K562 (cell line): ENCODE results near the gene IGF2BP3. TPM values are rescaled to one million over a fixed set of nuclear protein-coding genes. Genes with fewer than 3 reads are reported as not detected.

ENCODE experiments used
- ATAC-seq: fragments of 200-7000 bp; cut with Tn5 transposase; 3 replicates; pipeline ENCODE4 v1.9.1; 2020; ENCODE audit warnings: moderate library complexity
- BruUV-seq: library from RNA; stranded (reverse); fragments of 400-500 nt; replicated peaks from 2 replicates; lab custom pipeline; 2021; lab: Mats Ljungman, UMichigan
- CTCF ChIA-PET: fragments of 300-600 bp; formaldehyde crosslinking; extraction: SDS; loops from one replicate; lab custom pipeline; 2021; ENCODE audit warnings: low intra/inter-chr PET ratio; lab: Yijun Ruan, JAX
- POLR2A ChIA-PET: fragments of 300-600, 350-650 bp; sonication (Branson Sonifier 250); formaldehyde crosslinking; extraction: SDS; loops from one replicate; lab custom pipeline; 2021; ENCODE audit warnings: antibody characterized with exemption, inconsistent platforms; lab: Yijun Ruan, JAX
- DNase-seq, 4 experiments: peaks; one replicate each; pipeline versions ENCODE4 v3.0.0 to v3.0.0-alpha.2; 2011 to 2018; ENCODE audit warnings: low spot score in 3 of 4, mixed read lengths in 3 of 4; ENCODE audit errors: extremely low read depth in 1 of 4
- FAIRE-seq: peaks from 2 replicates; lab custom pipeline; 2011; peaks lifted over from hg19 to GRCh38; lab: Jason Lieb, UNC
- H2AFZ ChIP-seq: 2 replicates; pipeline ENCODE4 v1.6.0; 2011; ENCODE audit warnings: low read depth, low read length, control low read depth, inconsistent platforms
- H3K27ac ChIP-seq: fragments of 200-600 bp; 3 replicates; pipeline ENCODE4 v1.8.0; 2011; ENCODE audit warnings: low read depth, mild to moderate bottlenecking, control low read depth, inconsistent platforms, low read length, moderate library complexity, mixed read lengths; ENCODE audit errors: extremely low read depth
- H3K27me3 ChIP-seq, 2 experiments: fragments of 300-600 bp in 1 of 2; 2 replicates in 1 of 2; 3 replicates in 1 of 2; pipeline versions ENCODE4 v1.6.0 to v1.8.0; 2011; ENCODE audit warnings: inconsistent platforms in 2 of 2, low read length in 2 of 2, mild to moderate bottlenecking in 1 of 2, mixed read lengths in 1 of 2, moderate library complexity in 1 of 2; ENCODE audit not compliant: control insufficient read depth in 2 of 2, insufficient read depth in 2 of 2
- H3K36me3 ChIP-seq: fragments of 300-600 bp; 3 replicates; pipeline ENCODE4 v1.8.0; 2011; ENCODE audit warnings: mild to moderate bottlenecking, low read length, inconsistent platforms; ENCODE audit not compliant: control insufficient read depth, insufficient read depth
- H3K4me1 ChIP-seq, 2 experiments: fragments of 200-600 bp in 1 of 2; replicated peaks in 1 of 2; 2 replicates in 1 of 2; 3 replicates in 1 of 2; pipeline versions ENCODE4 v1.5.1 to v1.8.0; 2011; ENCODE audit warnings: inconsistent platforms in 2 of 2, low read length in 2 of 2, mild to moderate bottlenecking in 1 of 2, mixed read lengths in 1 of 2, moderate library complexity in 1 of 2; ENCODE audit not compliant: control insufficient read depth in 2 of 2, insufficient read depth in 2 of 2
- H3K4me2 ChIP-seq: 2 replicates; pipeline ENCODE4 v1.6.1; 2011; ENCODE audit warnings: low read length, control low read depth, inconsistent platforms, mixed read lengths; ENCODE audit not compliant: insufficient read depth
- H3K4me3 ChIP-seq: fragments of 200-600 bp; sonication (generic), shearing (Covaris generic); 2 replicates; pipeline ENCODE4 v1.5.1; 2016; ENCODE audit warnings: control low read depth, inconsistent platforms
- H3K79me2 ChIP-seq: fragments of 200-600 bp; 3 replicates; pipeline ENCODE4 v1.8.0; 2011; ENCODE audit warnings: low read length, inconsistent platforms; ENCODE audit not compliant: control insufficient read depth, insufficient read depth
- H3K9ac ChIP-seq, 2 experiments: 2 replicates each; pipeline versions ENCODE4 v1.6.0 to v1.6.1; 2011; ENCODE audit warnings: low read depth in 2 of 2, low read length in 2 of 2, control low read depth in 1 of 2, inconsistent platforms in 1 of 2, mild to moderate bottlenecking in 1 of 2, mixed read lengths in 1 of 2; ENCODE audit not compliant: insufficient read depth in 1 of 2
- H3K9me1 ChIP-seq: one replicate; pipeline ENCODE4 v1.6.0; 2011; ENCODE audit warnings: inconsistent platforms, mild to moderate bottlenecking, low read length, moderate library complexity; ENCODE audit not compliant: control insufficient read depth, insufficient read depth
- H3K9me3 ChIP-seq: replicated peaks from 2 replicates; pipeline ENCODE4 v1.5.1; 2011; ENCODE audit warnings: low read depth, low read length, inconsistent platforms; ENCODE audit not compliant: control insufficient read depth, insufficient read depth
- H4K20me1 ChIP-seq: replicated peaks from 2 replicates; pipeline ENCODE4 v1.6.1; 2011; ENCODE audit warnings: low read length, inconsistent platforms, mixed read lengths; ENCODE audit not compliant: control insufficient read depth, insufficient read depth
- ILF3 ChIP-seq: fragments of 450-650 bp; IDR thresholded peaks from 2 replicates; pipeline ENCODE4 v1.6.1; 2018; ENCODE audit warnings: antibody characterized with exemption, mild to moderate bottlenecking, moderate library complexity, borderline replicate concordance
- KLF16 ChIP-seq: IDR thresholded peaks from 2 replicates; pipeline ENCODE4 v1.6.1; 2016; ENCODE audit warnings: antibody characterized with exemption
- TBP ChIP-seq: optimal IDR thresholded peaks from 2 replicates; pipeline ENCODE3; 2011; ENCODE audit warnings: low read depth, low read length, improper control_type of control experiment
- ZBTB49 ChIP-seq: sonication (generic); formaldehyde crosslinking; IDR thresholded peaks from 2 replicates; pipeline ENCODE4 v1.8.0; 2022; ENCODE audit warnings: missing genetic modification reagents, mild to moderate bottlenecking, borderline replicate concordance
- ZNF253 ChIP-seq: fragments of 250-450 bp; sonication (Bioruptor Pico); conservative IDR thresholded peaks from 2 replicates; pipeline ENCODE4 v1.6.1; 2021; ENCODE audit warnings: mild to moderate bottlenecking
- ZNF584 ChIP-seq: fragments of 200-800 bp; sonication (Bioruptor generic); IDR thresholded peaks from 2 replicates; pipeline ENCODE4 v1.6.1; 2016; ENCODE audit warnings: low read depth, mild to moderate bottlenecking, missing genetic modification characterization, missing compliant biosample characterization
- WGBS: fragments of 100-300 bp; shearing (Covaris generic); methylation state at CpG from one replicate; pipeline ENCODE4 v1.1.6; 2016; ENCODE audit warnings: low coverage, mixed read lengths; ENCODE audit not compliant: insufficient coverage; ENCODE audit errors: missing lambda C conversion rate; 5-methylcytosine and 5-hydroxymethylcytosine counted together
- in situ Hi-C: fragments of 300-500 bp; cut with MboI; formaldehyde crosslinking; loops from 4 replicates; pipeline ENCODE4 v1.15.0; 2018; ENCODE audit warnings: inconsistent platforms, mixed read lengths
- intact Hi-C: fragments of 100-400 bp; cut with micrococcal nuclease; formaldehyde crosslinking; loops from 2 replicates; pipeline ENCODE4 v1.14.2; 2022
- polyA plus RNA-seq, 8 experiments: library from polyadenylated mRNA; depleted of rRNA in 4 of 8; stranded (reverse) in 5 of 8; unstranded in 3 of 8; fragments of >200 nt; fragmentation: Nextera tagmentation in 2 of 8; fragmentation: Illumina TruSeq in 1 of 8; extraction: Ambion mirVana in 2 of 8; extraction: Trizol in 1 of 8; gene quantifications; 2 replicates each; pipeline versions ENCODE4 v1.2.1 to v1.2.3, GENCODE V29; 2011 to 2014; ENCODE audit warnings: inconsistent platforms in 1 of 8, missing spikeins in 1 of 8
- total RNA-seq, 7 experiments: library from RNA; depleted of rRNA in 6 of 7; stranded (reverse); fragments of >200 nt in 6 of 7; fragmentation: Illumina TruSeq in 2 of 7; extraction: Trizol in 2 of 7; gene quantifications; 2 replicates each; pipeline versions ENCODE4 v1.2.1 to v1.2.3, GENCODE V29; 2011 to 2021; ENCODE audit warnings: low replicate concordance in 1 of 7
- TF ChIP-seq, protein P1 (sequence below), 3 experiments: fragments of 200-800 bp in 1 of 3; fragments of 250-450 bp in 1 of 3; fragments of 450-650 bp in 1 of 3; sonication (Bioruptor Pico) in 1 of 3; sonication (Bioruptor generic) in 1 of 3; formaldehyde crosslinking in 1 of 3; IDR thresholded peaks; 2 replicates each; pipeline versions ENCODE4 v1.6.1 to v1.8.0; 2016 to 2022; ENCODE audit warnings: mild to moderate bottlenecking in 2 of 3, missing genetic modification characterization in 2 of 3, missing compliant biosample characterization in 1 of 3, moderate library complexity in 1 of 3
- TF ChIP-seq, protein P2 (sequence below): fragments of 450-650 bp; IDR thresholded peaks from 2 replicates; pipeline ENCODE4 v1.6.1; 2017; ENCODE audit warnings: antibody characterized with exemption, mild to moderate bottlenecking

The IGF2BP3 gene
- total and polyA plus RNA-seq, 9 of the 15 experiments (the other 6 are each of a cell fraction or from before 2014, with no cell fraction given): 8.4 to 88.1 (median 61.2) TPM

GRCh38 chr7:23373151-23374004 lies 96.9 kb downstream of the IGF2BP3 start (continued):
- TF ChIP-seq, protein P1, sequence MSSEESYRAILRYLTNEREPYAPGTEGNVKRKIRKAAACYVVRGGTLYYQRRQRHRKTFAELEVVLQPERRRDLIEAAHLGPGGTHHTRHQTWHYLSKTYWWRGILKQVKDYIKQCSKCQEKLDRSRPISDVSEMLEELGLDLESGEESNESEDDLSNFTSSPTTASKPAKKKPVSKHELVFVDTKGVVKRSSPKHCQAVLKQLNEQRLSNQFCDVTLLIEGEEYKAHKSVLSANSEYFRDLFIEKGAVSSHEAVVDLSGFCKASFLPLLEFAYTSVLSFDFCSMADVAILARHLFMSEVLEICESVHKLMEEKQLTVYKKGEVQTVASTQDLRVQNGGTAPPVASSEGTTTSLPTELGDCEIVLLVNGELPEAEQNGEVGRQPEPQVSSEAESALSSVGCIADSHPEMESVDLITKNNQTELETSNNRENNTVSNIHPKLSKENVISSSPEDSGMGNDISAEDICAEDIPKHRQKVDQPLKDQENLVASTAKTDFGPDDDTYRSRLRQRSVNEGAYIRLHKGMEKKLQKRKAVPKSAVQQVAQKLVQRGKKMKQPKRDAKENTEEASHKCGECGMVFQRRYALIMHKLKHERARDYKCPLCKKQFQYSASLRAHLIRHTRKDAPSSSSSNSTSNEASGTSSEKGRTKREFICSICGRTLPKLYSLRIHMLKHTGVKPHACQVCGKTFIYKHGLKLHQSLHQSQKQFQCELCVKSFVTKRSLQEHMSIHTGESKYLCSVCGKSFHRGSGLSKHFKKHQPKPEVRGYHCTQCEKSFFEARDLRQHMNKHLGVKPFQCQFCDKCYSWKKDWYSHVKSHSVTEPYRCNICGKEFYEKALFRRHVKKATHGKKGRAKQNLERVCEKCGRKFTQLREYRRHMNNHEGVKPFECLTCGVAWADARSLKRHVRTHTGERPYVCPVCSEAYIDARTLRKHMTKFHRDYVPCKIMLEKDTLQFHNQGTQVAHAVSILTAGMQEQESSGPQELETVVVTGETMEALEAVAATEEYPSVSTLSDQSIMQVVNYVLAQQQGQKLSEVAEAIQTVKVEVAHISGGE (CRISPR knock-in tag; IDR thresholded peaks at IDR 0.05): no peak
- no peak for TF ChIP-seq ZNF584
- TF ChIP-seq KLF16: no peak
- TF ChIP-seq ILF3: no peak

DNA sequence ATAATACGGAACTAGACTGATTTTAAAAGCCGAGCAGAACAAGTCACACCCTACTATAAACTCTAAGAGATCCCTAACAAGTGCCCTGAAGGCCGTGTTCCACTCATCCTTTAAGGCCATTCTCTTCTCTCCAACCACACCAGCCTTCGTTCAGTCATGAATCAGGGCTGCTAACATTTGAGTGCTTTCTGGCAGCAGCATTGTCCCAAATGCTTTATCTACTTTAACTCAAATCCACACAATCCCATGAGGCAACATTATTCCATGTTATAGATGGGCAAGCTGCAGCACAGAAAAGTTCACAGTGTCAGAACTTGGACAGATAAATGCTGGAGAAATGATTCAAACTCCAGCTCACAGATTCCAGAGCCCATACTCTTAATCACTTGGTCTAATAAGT lies 97.7 kb downstream of the IGF2BP3 start:
- no peak for DNase-seq
- H3K4me3 ChIP-seq: no peak overlapping the region
- 78% methylated on average over 4 of the region's 4 CpGs for WGBS
- no peak overlapping the region for H3K9ac ChIP-seq
- intact Hi-C loops: no loop called here
- CTCF ChIA-PET: no interaction called here
- no peaks in the 10 kb centered on the region for H3K9me3 ChIP-seq
- peaks cover 48% of the 10 kb centered on the region; the same call in 2 of the 3 replicates for H3K36me3 ChIP-seq
- POLR2A ChIA-PET: no interaction called here
- no peak for ATAC-seq
- in situ Hi-C loops: no loop called here
- no TSS peak for BruUV-seq
- H3K27me3 ChIP-seq: no peaks in the 10 kb centered on the region
- no peak overlapping the region for H3K4me2 ChIP-seq
- FAIRE-seq: no peak
- H3K4me1 ChIP-seq: peaks cover 0 to 15% of the 10 kb centered on the region in 2 experiments; a peak in 3 of 5 replicates
- no peak overlapping the region for H2AFZ ChIP-seq
- no peaks in the 10 kb centered on the region for H3K9me1 ChIP-seq
- peaks cover 15% of the 10 kb centered on the region; the same call in 1 of the 2 replicates for H4K20me1 ChIP-seq
- no peak overlapping the region for H3K27ac ChIP-seq
- H3K79me2 ChIP-seq: peaks cover 75% of the 10 kb centered on the region
- no peak for TF ChIP-seq TBP
- TF ChIP-seq ZNF253 (CRISPR knock-in tag): no peak
- TF ChIP-seq, protein P2, sequence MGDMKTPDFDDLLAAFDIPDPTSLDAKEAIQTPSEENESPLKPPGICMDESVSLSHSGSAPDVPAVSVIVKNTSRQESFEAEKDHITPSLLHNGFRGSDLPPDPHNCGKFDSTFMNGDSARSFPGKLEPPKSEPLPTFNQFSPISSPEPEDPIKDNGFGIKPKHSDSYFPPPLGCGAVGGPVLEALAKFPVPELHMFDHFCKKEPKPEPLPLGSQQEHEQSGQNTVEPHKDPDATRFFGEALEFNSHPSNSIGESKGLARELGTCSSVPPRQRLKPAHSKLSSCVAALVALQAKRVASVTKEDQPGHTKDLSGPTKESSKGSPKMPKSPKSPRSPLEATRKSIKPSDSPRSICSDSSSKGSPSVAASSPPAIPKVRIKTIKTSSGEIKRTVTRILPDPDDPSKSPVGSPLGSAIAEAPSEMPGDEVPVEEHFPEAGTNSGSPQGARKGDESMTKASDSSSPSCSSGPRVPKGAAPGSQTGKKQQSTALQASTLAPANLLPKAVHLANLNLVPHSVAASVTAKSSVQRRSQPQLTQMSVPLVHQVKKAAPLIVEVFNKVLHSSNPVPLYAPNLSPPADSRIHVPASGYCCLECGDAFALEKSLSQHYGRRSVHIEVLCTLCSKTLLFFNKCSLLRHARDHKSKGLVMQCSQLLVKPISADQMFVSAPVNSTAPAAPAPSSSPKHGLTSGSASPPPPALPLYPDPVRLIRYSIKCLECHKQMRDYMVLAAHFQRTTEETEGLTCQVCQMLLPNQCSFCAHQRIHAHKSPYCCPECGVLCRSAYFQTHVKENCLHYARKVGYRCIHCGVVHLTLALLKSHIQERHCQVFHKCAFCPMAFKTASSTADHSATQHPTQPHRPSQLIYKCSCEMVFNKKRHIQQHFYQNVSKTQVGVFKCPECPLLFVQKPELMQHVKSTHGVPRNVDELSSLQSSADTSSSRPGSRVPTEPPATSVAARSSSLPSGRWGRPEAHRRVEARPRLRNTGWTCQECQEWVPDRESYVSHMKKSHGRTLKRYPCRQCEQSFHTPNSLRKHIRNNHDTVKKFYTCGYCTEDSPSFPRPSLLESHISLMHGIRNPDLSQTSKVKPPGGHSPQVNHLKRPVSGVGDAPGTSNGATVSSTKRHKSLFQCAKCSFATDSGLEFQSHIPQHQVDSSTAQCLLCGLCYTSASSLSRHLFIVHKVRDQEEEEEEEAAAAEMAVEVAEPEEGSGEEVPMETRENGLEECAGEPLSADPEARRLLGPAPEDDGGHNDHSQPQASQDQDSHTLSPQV: no peak
- TF ChIP-seq ZBTB49 (CRISPR knock-in tag): no peak
